Sciatic nerve (tissue), 2 donors: ENCODE data around the gene IFNK. TPM values are rescaled to one million over a fixed set of nuclear protein-coding genes. Genes with fewer than 3 reads are reported as not detected.

Source experiments
- ATAC-seq: fragments of 200-7000 bp; cut with Tn5 transposase; one replicate; pipeline ENCODE4 v1.9.1; 2020; ENCODE audit warnings: mild to moderate bottlenecking, moderate library complexity
- DNase-seq: peaks from one replicate; pipeline ENCODE4 v3.0.0-alpha.2; 2020; ENCODE audit warnings: low spot score
- intact Hi-C: fragments of 100-400 bp; cut with DNase I; formaldehyde crosslinking; loops from one replicate; pipeline ENCODE4 v1.14.2; 2022
- total RNA-seq: library from RNA; stranded (reverse); fragmentation: NEBNext Ultra II Directional; extraction: Animal tissue kit (Norgen Biotek cat#: 25700); gene quantifications from one replicate; pipeline ENCODE4 v1.2.1, GENCODE V29; 2021
- donor health status: DM: no; HTN: no; CAD: no.
- donor health status: DM: no; HTN: no; CAD: no.

IFNK gene
- total RNA-seq, 1 donor from 2014 or later, result not detected

GRCh38 chr9:27505744-27506161 lies 18.3 kb upstream of the IFNK start:
- ATAC-seq (no peak), DNase-seq (no peak)
- intact Hi-C loops, result no loop called here

- intact Hi-C loops, result no loop called here
- ATAC-seq (no peak), DNase-seq (no peak)
Measured at GRCh38 chr9:27506981-27507380, 17.1 kb upstream of the IFNK start.

- no peak for DNase-seq
- ATAC-seq, result no peak
- intact Hi-C loops, result no loop called here
Measured at GRCh38 chr9:27510780-27511179, 13.3 kb upstream of the IFNK start.

GRCh38 chr9:27511771-27512170 lies 12.3 kb upstream of the IFNK start:
- no peak for DNase-seq
- ATAC-seq, result no peak
- intact Hi-C loops, result no loop called here

GRCh38 chr9:27514551-27514950 lies 9.5 kb upstream of the IFNK start:
- no peak for DNase-seq
- intact Hi-C loops, result no loop called here
- ATAC-seq, result no peak

- no peak for DNase-seq
- intact Hi-C loops, result no loop called here
- no peak for ATAC-seq
Measured at GRCh38 chr9:27518006-27518405, 6.1 kb upstream of the IFNK start.

- DNase-seq (no peak), ATAC-seq (no peak)
- intact Hi-C loops, result no loop called here
Measured at GRCh38 chr9:27518809-27519208, 5.3 kb upstream of the IFNK start.

GRCh38 chr9:27519466-27520465 lies 4.3 kb upstream of the IFNK start:
- no peak for ATAC-seq
- no peak for DNase-seq
- intact Hi-C loops, result no loop called here

- intact Hi-C loops, result no loop called here
- DNase-seq (no peak), ATAC-seq (no peak)
Measured at GRCh38 chr9:27520986-27521385, 3.1 kb upstream of the IFNK start.

GRCh38 chr9:27523141-27523540 lies 949 bp upstream of the IFNK start:
- no peak for ATAC-seq
- intact Hi-C loops, result no loop called here
- no peak for DNase-seq

- no peak for ATAC-seq
- intact Hi-C loops, result no loop called here
Measured at GRCh38 chr9:27527702-27528075, 3.6 kb downstream of the IFNK start.

GRCh38 chr9:27528076-27528885 lies 4.2 kb downstream of the IFNK start:
- peak; percentile 94 for ATAC-seq
- peak; percentile 86 for DNase-seq
- intact Hi-C loops, result no loop called here

More at GRCh38 chr9:27527702-27528075, 3.6 kb downstream of the IFNK start:
- DNase-seq, result no peak

- ATAC-seq, result peak; percentile 69
- intact Hi-C loops, result no loop called here
- DNase-seq, result peak; percentile 71
Measured at GRCh38 chr9:27528886-27529315, 4.8 kb downstream of the IFNK start.

GRCh38 chr9:27529316-27530278 lies 5.5 kb downstream of the IFNK start, which contains the start of gene MOB3B:
Gene MOB3B, minus strand, starts transcription at chr9:27529814. Its CDS starts 74,264 bp downstream, at chr9:27455550.
- DNase-seq, result peak; percentile 92
- ATAC-seq, result peak; percentile 69
- intact Hi-C loops, result loop anchor here (10.0 kb wide), 1 partner anchor 195 kb away; no protein-coding TSS in a partner anchor

- ATAC-seq (no peak), DNase-seq (no peak)
- intact Hi-C loops, result loop anchor here (10.0 kb wide), 1 partner anchor 196 kb away; no protein-coding TSS in a partner anchor
Measured at GRCh38 chr9:27530915-27531755, 7.0 kb downstream of the IFNK start.

GRCh38 chr9:27532046-27532445 lies 8.0 kb downstream of the IFNK start:
- DNase-seq, result no peak
- no peak for ATAC-seq
- intact Hi-C loops, result loop anchor here (10.0 kb wide), 1 partner anchor 197 kb away; no protein-coding TSS in a partner anchor

- ATAC-seq, result no peak
- intact Hi-C loops, result loop anchor here (10.0 kb wide), 1 partner anchor 199 kb away; no protein-coding TSS in a partner anchor
Measured at GRCh38 chr9:27533311-27533710, 9.2 kb downstream of the IFNK start.

More at GRCh38 chr9:27533311-27533710, 9.2 kb downstream of the IFNK start:
- DNase-seq, result no peak
